GM21825 (cell line): ENCODE measurements around the gene EFNA2.

Experiments used
- ATAC-seq: cut with Tn5 transposase; IDR thresholded peaks from one replicate; pipeline ENCODE4 v1.9.1; 2021; ENCODE audit warnings: mild to moderate bottlenecking, moderate library complexity; ENCODE audit not compliant: unreplicated experiment

The EFNA2 gene

GRCh38 chr19:1270854-1271527 is 14.7 kb upstream of the EFNA2 start:
- no peak for ATAC-seq

- ATAC-seq = no peak
Measured at GRCh38 chr19:1271528-1272422, 13.9 kb upstream of the EFNA2 start.

DNA sequence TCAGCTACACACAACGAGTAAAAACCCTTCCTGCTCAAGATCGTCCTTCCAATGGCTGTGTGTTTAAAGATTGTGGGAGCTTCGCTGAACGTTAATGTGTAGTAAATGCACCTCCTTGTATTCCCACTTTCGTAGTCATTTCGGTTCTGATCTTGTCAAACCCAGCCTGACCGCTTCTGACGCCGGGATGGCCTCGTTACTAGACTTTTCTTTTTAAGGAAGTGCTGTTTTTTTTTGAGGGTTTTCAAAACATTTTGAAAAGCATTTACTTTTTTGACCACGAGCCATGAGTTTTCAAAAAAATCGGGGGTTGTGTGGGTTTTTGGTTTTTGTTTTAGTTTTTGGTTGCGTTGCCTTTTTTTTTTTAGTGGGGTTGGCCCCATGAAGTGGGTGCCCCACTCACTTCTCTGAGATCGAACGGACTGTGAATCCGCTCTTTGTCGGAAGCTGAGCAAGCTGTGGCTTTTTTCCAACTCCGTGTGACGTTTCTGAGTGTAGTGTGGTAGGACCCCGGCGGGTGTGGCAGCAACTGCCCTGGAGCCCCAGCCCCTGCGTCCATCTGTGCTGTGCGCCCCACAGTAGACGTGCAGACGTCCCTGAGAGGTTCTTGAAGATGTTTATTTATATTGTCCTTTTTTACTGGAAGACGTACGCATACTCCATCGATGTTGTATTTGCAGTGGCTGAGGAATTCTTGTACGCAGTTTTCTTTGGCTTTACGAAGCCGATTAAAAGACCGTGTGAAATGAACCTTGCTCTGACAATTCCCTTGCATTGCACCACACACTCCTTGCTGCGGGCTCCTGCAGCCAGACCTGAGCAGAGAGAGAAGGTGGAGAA is 13.0 kb upstream of the EFNA2 start:
- ATAC-seq = no peak

DNA sequence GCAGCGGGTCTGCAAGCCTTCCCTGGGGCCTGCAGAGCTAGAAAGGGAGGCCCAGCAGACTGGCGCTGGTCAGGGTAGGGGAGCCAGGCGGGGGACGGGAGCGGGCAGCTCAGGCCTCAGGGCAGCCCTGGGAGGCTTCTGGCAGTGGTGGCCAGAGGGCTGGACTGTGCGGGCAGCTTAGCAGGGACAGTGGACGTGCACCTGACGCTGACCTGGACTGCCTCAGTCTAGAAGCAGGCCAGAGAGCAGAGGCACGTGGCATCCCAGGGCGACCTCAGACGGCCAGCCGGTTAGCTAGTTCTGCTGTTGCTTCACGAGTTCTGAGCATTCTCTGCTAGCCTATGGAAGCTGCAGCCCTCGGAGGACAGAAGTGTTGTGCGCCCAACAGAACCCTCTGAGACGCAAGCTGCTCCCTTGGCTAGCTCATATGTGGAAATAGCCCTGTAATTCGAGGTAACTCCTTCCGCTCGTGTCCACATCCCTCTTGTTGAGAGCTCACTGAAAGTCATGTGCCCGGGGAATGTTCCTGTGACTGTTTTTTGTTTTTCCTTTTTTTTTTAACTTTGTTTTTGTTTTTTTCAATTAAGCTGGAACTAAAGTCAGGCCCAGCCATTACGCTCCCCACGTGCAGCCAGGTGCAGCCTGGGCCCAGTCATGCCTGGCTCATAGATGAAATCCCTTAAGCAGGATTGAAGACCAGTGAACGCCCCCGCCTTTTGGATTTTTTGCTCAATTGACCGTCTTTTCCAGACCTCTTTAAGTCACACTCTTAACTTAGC is 12.2 kb upstream of the EFNA2 start:
- ATAC-seq = no peak

DNA sequence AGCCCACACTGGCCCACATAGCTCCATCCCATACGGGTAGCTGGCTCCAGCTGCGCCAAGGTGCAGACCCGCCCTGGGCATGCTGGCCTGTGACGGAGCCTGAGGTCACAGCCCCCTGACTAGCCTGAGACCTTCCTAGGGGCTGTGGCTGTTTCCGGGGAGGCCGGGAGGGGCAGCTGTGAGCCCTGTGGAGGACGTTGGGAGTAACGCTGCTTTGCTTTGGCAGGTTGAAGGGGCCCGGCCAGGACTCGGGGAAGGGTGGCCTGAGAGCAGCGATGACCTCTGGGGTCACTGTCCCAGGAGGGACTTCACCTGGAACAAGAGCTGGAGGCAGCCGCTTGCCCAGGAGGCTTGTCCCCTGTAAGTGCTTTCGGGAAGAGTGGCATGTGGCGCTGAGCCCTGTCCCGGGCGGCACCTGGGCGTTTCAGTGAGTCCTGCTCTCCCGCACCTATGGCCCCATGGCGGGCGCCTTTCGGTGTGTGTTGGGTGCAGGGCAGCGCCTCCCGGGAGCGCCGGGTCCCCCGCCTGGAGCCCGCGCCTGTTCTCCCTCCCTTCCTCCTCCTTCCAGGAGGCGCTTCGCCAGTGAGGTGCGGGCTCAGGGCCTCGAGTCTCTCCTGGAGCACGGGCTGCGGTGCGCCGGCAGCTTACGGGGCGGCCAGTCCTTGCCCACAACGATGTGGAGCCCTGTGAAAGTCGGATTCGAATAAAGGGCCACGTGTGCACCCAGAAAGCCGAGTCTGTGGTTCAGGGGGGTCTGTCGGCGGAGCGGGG is 11.4 kb upstream of the EFNA2 start:
- no peak for ATAC-seq

DNA sequence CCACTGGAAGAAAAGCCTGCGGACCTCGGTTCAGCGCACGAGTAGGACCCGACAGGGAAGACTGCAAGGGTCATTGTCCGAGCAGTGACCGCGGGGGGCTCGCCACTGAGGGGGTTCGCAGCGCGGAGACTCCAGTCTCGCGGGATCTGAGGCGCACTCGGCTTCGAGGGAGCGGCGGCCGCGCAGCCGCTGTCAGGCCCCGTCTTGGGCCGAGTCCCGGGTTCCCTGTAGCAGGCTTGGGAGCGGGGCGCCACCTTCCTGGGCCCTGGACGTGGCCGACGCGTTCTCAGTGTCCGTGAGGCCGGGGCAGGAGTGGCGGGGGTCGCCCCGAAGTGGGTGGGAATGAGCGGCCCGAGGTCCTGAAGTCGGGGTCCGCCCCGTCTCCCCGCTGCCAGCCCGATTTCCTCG is 10.8 kb upstream of the EFNA2 start:
- no peak for ATAC-seq

DNA sequence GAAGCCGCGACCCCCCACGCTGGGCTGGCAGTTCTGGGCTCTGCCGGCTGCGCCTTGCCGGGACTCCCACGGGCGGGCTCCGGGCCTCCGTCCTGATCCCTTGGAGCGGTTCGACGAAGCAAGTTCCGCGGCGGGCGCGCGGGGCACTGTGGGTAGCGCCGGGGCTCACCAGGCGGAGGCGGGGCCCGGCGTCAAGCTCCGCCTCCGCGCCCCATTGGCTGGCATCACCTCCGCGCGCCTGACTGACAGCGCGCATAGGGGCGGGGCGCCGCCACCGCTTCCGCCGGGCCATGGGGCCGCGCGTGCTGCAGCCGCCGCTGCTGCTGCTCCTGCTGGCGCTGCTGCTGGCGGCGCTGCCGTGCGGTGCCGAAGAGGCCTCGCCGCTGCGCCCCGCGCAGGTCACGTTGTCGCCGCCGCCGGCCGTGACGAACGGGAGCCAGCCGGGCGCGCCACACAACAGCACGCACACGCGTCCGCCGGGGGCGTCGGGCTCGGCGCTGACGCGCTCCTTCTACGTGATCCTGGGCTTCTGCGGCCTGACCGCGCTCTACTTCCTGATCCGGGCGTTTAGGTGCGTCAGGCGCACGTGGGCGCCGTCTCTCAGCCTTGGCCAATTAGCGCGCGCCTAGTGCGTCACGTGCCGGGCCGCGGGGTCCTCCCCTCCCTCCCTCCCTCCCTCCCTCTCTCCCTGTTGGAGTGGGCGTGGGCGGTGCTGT is 10.3 kb upstream of the EFNA2 start, which contains the start of gene FAM174C:
TSS of gene FAM174C (plus strand) at position 271 of the 716 bp plus-strand sequence. CDS start at position 291, 20 bp downstream.
- ATAC-seq = peak; percentile 55

- ATAC-seq = no peak
Measured at GRCh38 chr19:1275976-1276627, 9.6 kb upstream of the EFNA2 start.

DNA sequence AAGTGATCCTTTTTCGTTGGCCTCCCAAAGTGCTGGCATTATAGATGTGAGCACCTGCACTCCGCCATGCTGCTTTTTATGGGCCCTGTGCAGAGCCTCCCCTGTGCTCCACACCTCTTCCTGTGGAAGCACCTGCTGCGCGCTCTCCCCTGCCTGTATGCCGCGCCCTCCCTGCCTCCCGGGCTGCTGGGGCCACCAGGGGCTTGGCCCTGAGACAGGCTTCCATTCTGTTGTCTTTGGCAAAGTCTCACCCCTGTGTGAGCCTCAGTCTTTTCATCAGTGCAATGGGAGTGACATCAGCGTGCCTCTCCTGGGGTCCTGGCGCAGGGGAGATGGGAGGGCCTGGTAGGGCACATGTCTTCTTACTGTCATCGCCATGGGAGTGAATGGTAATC is 9.0 kb upstream of the EFNA2 start:
- no peak for ATAC-seq

GRCh38 chr19:1277061-1277460 is 8.6 kb upstream of the EFNA2 start:
- ATAC-seq = no peak

DNA sequence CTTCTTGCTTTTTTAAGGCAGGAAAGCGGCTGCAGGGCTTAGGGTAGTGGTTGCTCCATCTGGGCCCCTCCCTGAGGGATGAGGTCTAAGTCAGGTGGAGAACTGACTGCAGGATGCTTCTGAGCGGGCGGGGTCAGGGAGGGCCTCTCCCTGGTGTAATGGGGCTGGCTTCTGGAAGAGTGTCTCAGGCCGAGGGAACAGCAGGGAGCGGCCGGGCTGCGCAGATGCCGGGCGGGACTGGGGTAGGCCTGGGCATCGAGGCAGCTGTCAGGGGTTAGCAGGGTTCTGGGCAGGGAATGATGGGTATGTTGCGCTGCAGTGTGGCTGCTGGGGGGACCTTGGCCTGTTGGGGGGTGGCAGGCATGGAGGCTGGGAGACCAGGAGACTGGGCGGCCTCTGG is 7.6 kb upstream of the EFNA2 start:
- no peak for ATAC-seq

DNA sequence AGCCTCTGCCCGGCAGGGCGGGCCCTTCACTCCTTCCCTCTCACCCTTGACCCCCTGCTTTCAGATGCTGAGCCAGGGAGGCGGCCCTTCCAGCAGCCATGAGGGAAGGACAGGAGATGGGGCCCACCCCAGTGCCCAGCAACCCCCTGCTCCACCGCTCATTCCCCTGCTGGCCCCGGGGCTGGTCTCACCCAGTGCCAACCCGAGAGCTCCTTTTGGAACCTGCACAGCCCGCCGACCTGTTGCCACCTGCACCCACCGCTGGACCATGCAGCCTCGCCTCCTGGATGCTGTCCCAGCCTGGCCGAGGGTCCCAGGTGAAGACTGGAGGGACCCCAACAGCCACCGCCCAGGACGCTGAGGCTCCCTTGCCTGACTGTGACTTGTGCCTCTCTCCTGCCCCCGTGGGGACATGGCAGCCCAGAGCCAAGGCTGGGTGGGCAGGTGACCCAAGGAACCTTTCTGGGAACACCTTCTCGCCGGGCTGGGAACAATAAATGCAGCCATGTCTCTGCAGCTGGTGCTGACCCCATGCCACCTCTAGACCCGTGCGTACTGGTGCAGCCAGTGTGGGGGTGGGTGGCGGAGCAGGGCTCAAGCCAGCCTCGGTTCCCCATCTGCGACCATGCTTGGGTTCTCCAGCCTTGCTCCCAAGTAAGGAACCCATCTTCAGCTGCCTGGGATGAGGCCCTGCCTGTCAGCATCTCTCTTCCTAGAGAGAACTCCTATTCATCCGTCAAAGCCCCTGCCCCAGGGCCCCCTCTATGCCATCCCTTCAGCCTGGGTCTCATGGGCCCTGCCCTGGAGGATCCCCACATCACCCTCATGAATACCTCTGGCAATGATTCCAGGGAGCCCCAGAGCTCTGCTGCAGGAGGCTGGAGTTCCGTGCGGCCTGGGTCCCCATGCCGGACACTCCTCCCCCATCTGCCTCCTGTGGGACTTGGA is 6.7 kb upstream of the EFNA2 start:
- no peak for ATAC-seq

DNA sequence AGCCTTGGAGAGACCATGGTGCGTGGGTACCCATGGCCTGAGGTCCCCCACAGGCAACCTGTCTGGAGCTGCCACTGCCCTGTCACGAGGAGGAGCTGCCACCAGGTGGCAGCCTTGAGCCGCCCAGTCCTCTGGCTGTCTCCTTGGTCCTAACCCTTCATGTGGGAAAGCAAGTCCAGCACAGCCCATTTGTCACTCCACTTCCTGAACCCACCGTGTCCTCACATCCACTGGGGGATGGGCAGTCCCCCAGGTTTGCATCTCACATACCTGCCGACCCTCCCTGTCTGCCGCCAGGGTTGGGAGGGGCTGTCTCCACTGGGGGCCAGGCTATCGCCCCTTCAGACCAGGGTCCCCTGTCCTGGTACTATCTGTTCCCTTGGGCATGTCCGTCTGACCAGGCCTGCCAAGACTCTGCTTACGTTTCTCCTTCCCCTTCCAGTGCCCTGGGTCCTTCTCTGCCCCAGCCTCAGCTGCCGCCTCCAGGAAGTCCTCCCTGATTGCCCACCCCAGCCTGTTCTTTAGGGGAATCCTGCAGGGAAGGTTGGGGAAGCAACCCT is 5.8 kb upstream of the EFNA2 start:
- no peak for ATAC-seq

DNA sequence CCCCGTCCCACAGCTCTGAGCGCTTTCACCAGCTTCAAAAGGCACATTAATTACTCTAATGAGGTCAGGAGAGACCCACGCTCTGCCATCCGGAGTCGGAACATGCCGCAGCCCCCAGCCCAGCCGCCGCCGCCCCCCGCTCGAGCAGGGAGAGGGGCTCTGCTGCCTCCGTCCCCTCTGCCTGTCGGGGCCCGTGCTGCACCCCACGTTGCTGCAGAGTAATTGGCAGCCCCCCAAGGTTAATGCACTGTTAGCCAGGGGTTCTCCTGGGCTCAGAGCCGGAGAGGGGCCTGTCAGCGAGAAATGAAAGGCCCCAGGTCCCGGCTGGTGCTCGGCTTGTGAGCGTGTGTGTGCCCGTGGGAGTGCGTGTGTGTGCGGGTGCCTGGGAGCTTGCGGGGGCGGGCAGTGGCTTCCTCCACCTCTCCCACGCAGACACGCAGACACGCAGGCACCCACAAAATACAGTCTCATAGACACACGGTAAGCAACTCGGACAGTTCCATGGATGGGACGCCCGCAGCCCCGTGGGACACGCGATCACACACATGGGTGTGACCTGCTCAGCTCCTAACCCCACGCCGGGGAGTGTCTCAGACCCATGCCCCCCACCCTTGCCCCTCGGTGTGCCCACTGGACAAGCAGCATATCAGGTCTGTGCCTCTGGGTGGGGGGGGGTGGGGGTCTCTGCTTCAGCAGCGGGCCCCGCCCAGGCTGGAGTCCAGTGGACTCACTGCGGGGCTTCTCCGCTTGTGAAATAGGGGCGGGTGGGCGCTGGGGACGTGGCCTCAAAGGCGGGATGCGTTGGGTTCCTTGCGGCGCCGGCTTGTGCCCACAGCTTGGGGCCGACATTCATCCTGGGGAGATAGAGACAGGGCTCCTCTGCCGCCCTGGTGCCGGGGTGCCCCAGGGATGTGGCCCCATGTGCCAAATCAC is 4.8 kb upstream of the EFNA2 start:
- ATAC-seq = no peak

- no peak for ATAC-seq
Measured at GRCh38 chr19:1281569-1282287, 3.9 kb upstream of the EFNA2 start.
